ENCODE measurements around the gene ADD3. TPM values are rescaled to one million over a fixed set of nuclear protein-coding genes. Genes with fewer than 3 reads are reported as not detected.
"Not testable (repeated sequence)": the region's sequence is repeated elsewhere in the genome, so short reads cannot be mapped to it uniquely, and the experiment has no call there.

The ADD3 gene
- total RNA-seq, 1 experiment from 2014 or later: 57.8 TPM

GRCh38 chr10:110135836-110136235 lies 128.1 kb downstream of the ADD3 start:
- H3K9me3 ChIP-seq (replicated peaks); DNase-seq; H3K4me3 ChIP-seq; H3K36me3 ChIP-seq; H3K27ac ChIP-seq; H3K4me1 ChIP-seq; H3K27me3 ChIP-seq: not testable (repeated sequence)

GRCh38 chr10:110137142-110137545 lies 129.4 kb downstream of the ADD3 start:
- Histone ChIP-seq H3K4me3 (no peak overlapping the region), H3K27me3 (no peaks in the 10 kb centered on the region), H3K4me1 (no peaks in the 10 kb centered on the region), H3K9me3 (replicated peaks) (no peaks in the 10 kb centered on the region), H3K36me3 (0 out of 2 replicates have a peak, but pooled peaks cover 2% of the 10 kb centered on the region), H3K27ac (no peak overlapping the region)
- peak; percentile 15 to 79 for DNase-seq

- DNase-seq: peak in 1 of 2 experiments; percentile 80
- H3K9me3 ChIP-seq (replicated peaks): no peaks in the 10 kb centered on the region
Measured at GRCh38 chr10:110138197-110138812, 130.5 kb downstream of the ADD3 start.

GRCh38 chr10:110141185-110141584 lies 133.4 kb downstream of the ADD3 start:
- no peaks in the 10 kb centered on the region for H3K9me3 ChIP-seq (replicated peaks)
- H3K36me3 ChIP-seq: no peaks in the 10 kb centered on the region
- no peak for DNase-seq
- H3K27ac ChIP-seq: no peak overlapping the region
- no peak overlapping the region for H3K4me3 ChIP-seq
- H3K4me1 ChIP-seq: no peaks in the 10 kb centered on the region
- no peaks in the 10 kb centered on the region for H3K27me3 ChIP-seq

More at GRCh38 chr10:110138197-110138812, 130.5 kb downstream of the ADD3 start:
- Histone ChIP-seq H3K36me3 (0 out of 2 replicates have a peak, but pooled peaks cover 2% of the 10 kb centered on the region), H3K4me3 (no peak overlapping the region), H3K4me1 (no peaks in the 10 kb centered on the region), H3K27ac (no peak overlapping the region), H3K27me3 (no peaks in the 10 kb centered on the region)

GRCh38 chr10:110141871-110142635 lies 134.3 kb downstream of the ADD3 start:
- Histone ChIP-seq H3K27ac (no peak overlapping the region), H3K4me1 (no peaks in the 10 kb centered on the region), H3K36me3 (no peaks in the 10 kb centered on the region), H3K4me3 (no peak overlapping the region), H3K9me3 (replicated peaks) (no peaks in the 10 kb centered on the region), H3K27me3 (no peaks in the 10 kb centered on the region)
- DNase-seq: no peak

GRCh38 chr10:110142965-110143364 lies 135.2 kb downstream of the ADD3 start:
- no peak for DNase-seq
- no peak overlapping the region for H3K27ac ChIP-seq
- H3K9me3 ChIP-seq (replicated peaks): no peaks in the 10 kb centered on the region
- no peaks in the 10 kb centered on the region for H3K36me3 ChIP-seq
- no peak overlapping the region for H3K4me3 ChIP-seq
- no peaks in the 10 kb centered on the region for H3K27me3 ChIP-seq
- peaks cover 2% of the 10 kb centered on the region; the same call in 1 of the 2 replicates for H3K4me1 ChIP-seq

GRCh38 chr10:110144507-110144906 lies 136.7 kb downstream of the ADD3 start:
- peaks cover 6% of the 10 kb centered on the region; the same call in 1 of the 2 replicates for H3K27me3 ChIP-seq
- H3K9me3 ChIP-seq (replicated peaks): no peaks in the 10 kb centered on the region
- peaks cover 2% of the 10 kb centered on the region; the same call in 1 of the 2 replicates for H3K4me1 ChIP-seq
- no peak overlapping the region for H3K4me3 ChIP-seq
- H3K36me3 ChIP-seq: no peaks in the 10 kb centered on the region
- no peak overlapping the region for H3K27ac ChIP-seq
- DNase-seq: no peak

- no peaks in the 10 kb centered on the region for H3K36me3 ChIP-seq
- no peak overlapping the region for H3K4me3 ChIP-seq
- no peaks in the 10 kb centered on the region for H3K9me3 ChIP-seq (replicated peaks)
- no peak overlapping the region for H3K27ac ChIP-seq
- DNase-seq: peak; percentile 41 to 45
- H3K4me1 ChIP-seq: peaks cover 2% of the 10 kb centered on the region
- H3K27me3 ChIP-seq: peaks cover 6% of the 10 kb centered on the region; the same call in 1 of the 2 replicates
Measured at GRCh38 chr10:110147961-110148360, 140.2 kb downstream of the ADD3 start.

- Histone ChIP-seq H3K4me1 (peaks cover 2% of the 10 kb centered on the region), H3K27ac (no peak overlapping the region), H3K36me3 (no peaks in the 10 kb centered on the region), H3K27me3 (peaks cover 6% of the 10 kb centered on the region; the same call in 1 of the 2 replicates), H3K4me3 (no peak overlapping the region), H3K9me3 (replicated peaks) (no peaks in the 10 kb centered on the region)
- DNase-seq: no peak
Measured at GRCh38 chr10:110149259-110149658, 141.5 kb downstream of the ADD3 start.

- Histone ChIP-seq H3K27me3 (peaks cover 6% of the 10 kb centered on the region; the same call in 1 of the 2 replicates), H3K4me1 (peaks cover 2% of the 10 kb centered on the region), H3K36me3 (no peaks in the 10 kb centered on the region), H3K4me3 (no peak overlapping the region), H3K27ac (no peak overlapping the region), H3K9me3 (replicated peaks) (no peaks in the 10 kb centered on the region)
- DNase-seq: no peak
Measured at GRCh38 chr10:110150046-110150445, 142.3 kb downstream of the ADD3 start.

GRCh38 chr10:110150981-110151380 lies 143.2 kb downstream of the ADD3 start:
- H3K36me3 ChIP-seq: no peaks in the 10 kb centered on the region
- H3K4me1 ChIP-seq: peaks cover 2% of the 10 kb centered on the region
- H3K4me3 ChIP-seq: no peak overlapping the region
- peaks cover 6% of the 10 kb centered on the region; the same call in 1 of the 2 replicates for H3K27me3 ChIP-seq
- H3K27ac ChIP-seq: no peak overlapping the region
- no peaks in the 10 kb centered on the region for H3K9me3 ChIP-seq (replicated peaks)
- no peak for DNase-seq

GRCh38 chr10:110151467-110151866 lies 143.7 kb downstream of the ADD3 start:
- peak; percentile 45 to 59 for DNase-seq
- Histone ChIP-seq H3K27me3 (peaks cover 6% of the 10 kb centered on the region; the same call in 1 of the 2 replicates), H3K4me1 (peaks cover 2% of the 10 kb centered on the region), H3K27ac (no peak overlapping the region), H3K9me3 (replicated peaks) (no peaks in the 10 kb centered on the region), H3K36me3 (no peaks in the 10 kb centered on the region), H3K4me3 (no peak overlapping the region)

- Histone ChIP-seq H3K9me3 (replicated peaks) (no peaks in the 10 kb centered on the region), H3K4me1 (peaks cover 2% of the 10 kb centered on the region), H3K27ac (no peak overlapping the region), H3K4me3 (no peak overlapping the region), H3K36me3 (no peaks in the 10 kb centered on the region), H3K27me3 (peaks cover 6% of the 10 kb centered on the region; the same call in 1 of the 2 replicates)
- no peak for DNase-seq
Measured at GRCh38 chr10:110151971-110152370, 144.2 kb downstream of the ADD3 start.

- no peaks in the 10 kb centered on the region; the same call in 1 of the 2 replicates for H3K4me1 ChIP-seq
- H3K27ac ChIP-seq: no peak overlapping the region
- no peaks in the 10 kb centered on the region for H3K9me3 ChIP-seq (replicated peaks)
- H3K36me3 ChIP-seq: no peaks in the 10 kb centered on the region
- H3K4me3 ChIP-seq: no peak overlapping the region
- peaks cover 6% of the 10 kb centered on the region; the same call in 1 of the 2 replicates for H3K27me3 ChIP-seq
- no peak for DNase-seq
Measured at GRCh38 chr10:110153396-110153795, 145.6 kb downstream of the ADD3 start.

- Histone ChIP-seq H3K9me3 (replicated peaks) (no peaks in the 10 kb centered on the region), H3K27me3 (no peaks in the 10 kb centered on the region; the same call in 1 of the 2 replicates), H3K36me3 (no peaks in the 10 kb centered on the region), H3K27ac (no peak overlapping the region), H3K4me3 (no peak overlapping the region), H3K4me1 (no peaks in the 10 kb centered on the region; the same call in 1 of the 2 replicates)
- DNase-seq: no peak
Measured at GRCh38 chr10:110156046-110156445, 148.3 kb downstream of the ADD3 start.

Measured in SJCRH30 (cell line).